Stimulated activated CD4-positive, alpha-beta T cell treated with anti-CD3 and anti-CD28 coated beads, Interleukin-1b, Interleukin-23, amount 100 ng/mL, for 1 hour (primary cell): ENCODE data around the gene TNNI3K.

Source experiments
- DNase-seq, 2 donors: peaks; one replicate each; pipeline ENCODE4 v3.0.0-alpha.2; 2020; ENCODE audit warnings: low read depth in 2 of 2

The TNNI3K gene

GRCh38 chr1:74571493-74571800 is 336.3 kb downstream of the TNNI3K start:
- DNase-seq: no peak

GRCh38 chr1:74571891-74572290 is 336.7 kb downstream of the TNNI3K start:
- no peak for DNase-seq

- DNase-seq: no peak
These were observed 342.9 kb downstream of the TNNI3K start for GRCh38 chr1:74578101-74578500.

- DNase-seq: no peak
These were observed 344.2 kb downstream of the TNNI3K start for GRCh38 chr1:74579425-74579824.

- no peak for DNase-seq
These were observed 348.2 kb downstream of the TNNI3K start for GRCh38 chr1:74583397-74583796.

- no peak for DNase-seq
These were observed 349.0 kb downstream of the TNNI3K start for GRCh38 chr1:74584185-74584584.

- no peak for DNase-seq
These were observed 351.2 kb downstream of the TNNI3K start for GRCh38 chr1:74586253-74586897.

- no peak for DNase-seq
These were observed 352.7 kb downstream of the TNNI3K start for GRCh38 chr1:74587888-74588287.

GRCh38 chr1:74590288-74590687 is 355.1 kb downstream of the TNNI3K start:
- DNase-seq: no peak

GRCh38 chr1:74591949-74592348 is 356.8 kb downstream of the TNNI3K start:
- no peak for DNase-seq

- DNase-seq: no peak
These were observed 357.6 kb downstream of the TNNI3K start for GRCh38 chr1:74592580-74593355.
